CD4-positive, alpha-beta T cell treated with Interferon alpha-2 for 1 hour (primary cell): ENCODE measurements around the gene SMIM8.
"Not testable (repeated sequence)": the region's sequence is repeated elsewhere in the genome, so short reads cannot be mapped to it uniquely, and the experiment has no call there.

ENCODE experiments used
- DNase-seq, 2 donors: peaks; one replicate each; pipeline ENCODE4 v3.0.0-alpha.2; 2020 to 2022

Gene SMIM8

GRCh38 chr6:87322304-87323212 is at the start of gene SMIM8:
Gene SMIM8 (plus strand): TSS chr6:87322588. CDS start chr6:87337032, 14,444 bp downstream.
- DNase-seq, result peak; percentile 78 to 86

- DNase-seq, result no peak
These were observed 47.6 kb upstream of the SMIM8 start for GRCh38 chr6:87274660-87275274.

- DNase-seq, result no peak
These were observed 45.8 kb upstream of the SMIM8 start for GRCh38 chr6:87276624-87277023.

- peak in 1 of 2 donors; percentile 2 for DNase-seq
These were observed 45.3 kb upstream of the SMIM8 start for GRCh38 chr6:87277123-87277522.

GRCh38 chr6:87279196-87279595 is 43.2 kb upstream of the SMIM8 start:
- peak in 1 of 2 donors; percentile 17 for DNase-seq

- no peak for DNase-seq
These were observed 41.0 kb upstream of the SMIM8 start for GRCh38 chr6:87281426-87281825.

- DNase-seq, result no peak
These were observed 39.6 kb upstream of the SMIM8 start for GRCh38 chr6:87282743-87283142.

GRCh38 chr6:87283461-87283860 is 38.9 kb upstream of the SMIM8 start:
- DNase-seq, result no peak

GRCh38 chr6:87287251-87287650 is 35.1 kb upstream of the SMIM8 start:
- no peak for DNase-seq

GRCh38 chr6:87289571-87289970 is 32.8 kb upstream of the SMIM8 start:
- no peak for DNase-seq

- no peak for DNase-seq
These were observed 30.5 kb upstream of the SMIM8 start for GRCh38 chr6:87291883-87292282.

GRCh38 chr6:87293526-87293925 is 28.9 kb upstream of the SMIM8 start:
- no peak for DNase-seq

- DNase-seq, result no peak
These were observed 25.3 kb upstream of the SMIM8 start for GRCh38 chr6:87297119-87297518.

- not testable (repeated sequence) for DNase-seq
These were observed 21.1 kb upstream of the SMIM8 start for GRCh38 chr6:87301277-87301676.

GRCh38 chr6:87308970-87309369 is 13.4 kb upstream of the SMIM8 start:
- DNase-seq, result no peak

- DNase-seq, result no peak
These were observed 9.5 kb upstream of the SMIM8 start for GRCh38 chr6:87312860-87313259.

GRCh38 chr6:87315071-87315470 is 7.3 kb upstream of the SMIM8 start:
- no peak for DNase-seq

- DNase-seq, result no peak
These were observed 3.0 kb upstream of the SMIM8 start for GRCh38 chr6:87319271-87319987.

GRCh38 chr6:87323880-87324279 is 1.5 kb downstream of the SMIM8 start:
- DNase-seq, result not testable (repeated sequence)

GRCh38 chr6:87330961-87331360 is 8.6 kb downstream of the SMIM8 start:
- no peak for DNase-seq

GRCh38 chr6:87333033-87333432 is 10.6 kb downstream of the SMIM8 start:
- no peak for DNase-seq

GRCh38 chr6:87333591-87334181 is 11.3 kb downstream of the SMIM8 start:
- peak in 1 of 2 donors; percentile 3 for DNase-seq

GRCh38 chr6:87334683-87335082 is 12.3 kb downstream of the SMIM8 start:
- DNase-seq, result no peak
